Loucy (cell line): Measurements from ENCODE around the gene CTXN2.

ENCODE experiments used
- H2AFZ ChIP-seq: fragments of 200-600 bp; sonication (generic); 2 replicates; pipeline ENCODE4 v1.6.0; 2016; ENCODE audit warnings: antibody characterized with exemption, mild to moderate bottlenecking, low read length, moderate library complexity
- H3F3A ChIP-seq: fragments of 200-600 bp; 2 replicates; pipeline ENCODE4 v1.6.0; 2016; ENCODE audit warnings: antibody characterized with exemption, low read depth, mild to moderate bottlenecking
- H3K27me3 ChIP-seq: fragments of 200-600 bp; sonication (generic); 2 replicates; pipeline ENCODE4 v1.6.1; 2014; ENCODE audit warnings: low read length, mild to moderate bottlenecking; ENCODE audit not compliant: insufficient read depth, poor library complexity, severe bottlenecking
- H3K36me3 ChIP-seq: fragments of 200-600 bp; sonication (generic); 2 replicates; pipeline ENCODE4 v1.6.1; 2016; ENCODE audit warnings: low read length; ENCODE audit not compliant: insufficient read depth
- H3K4me1 ChIP-seq: fragments of 200-600 bp; sonication (generic); 2 replicates; pipeline ENCODE4 v1.5.1; 2014; ENCODE audit warnings: low read length, mild to moderate bottlenecking; ENCODE audit not compliant: insufficient read depth, poor library complexity, severe bottlenecking
- H3K4me2 ChIP-seq: fragments of 200-600 bp; sonication (generic); 2 replicates; pipeline ENCODE4 v1.6.0; 2014; ENCODE audit warnings: antibody characterized with exemption, low read length, low read depth, mild to moderate bottlenecking; ENCODE audit not compliant: poor library complexity, severe bottlenecking
- H3K4me3 ChIP-seq: fragments of 200-600 bp; sonication (generic); 2 replicates; pipeline ENCODE4 v1.5.1; 2014; ENCODE audit warnings: low read length, mild to moderate bottlenecking, mixed read lengths; ENCODE audit not compliant: poor library complexity, severe bottlenecking
- H3K79me2 ChIP-seq: fragments of 200-600 bp; sonication (generic); 2 replicates; pipeline ENCODE4 v1.6.1; 2014; ENCODE audit warnings: low read length; ENCODE audit not compliant: insufficient read depth
- H3K9ac ChIP-seq: fragments of 200-600 bp; sonication (generic); 2 replicates; pipeline ENCODE4 v1.6.0; 2014; ENCODE audit warnings: mild to moderate bottlenecking, low read depth, low read length, moderate library complexity; ENCODE audit not compliant: poor library complexity, severe bottlenecking
- H3K9me2 ChIP-seq: fragments of 200-600 bp; sonication (generic); replicated peaks from 2 replicates; pipeline ENCODE4 v1.6.1; 2016; ENCODE audit warnings: low read depth, low read length, mixed read lengths
- H3K9me3 ChIP-seq: fragments of 200-600 bp; sonication (generic); 2 replicates; pipeline ENCODE4 v1.6.1; 2014; ENCODE audit warnings: mild to moderate bottlenecking, antibody characterized with exemption, low read length, low read depth; ENCODE audit not compliant: insufficient read depth
- H4K20me1 ChIP-seq: fragments of 200-600 bp; sonication (generic); 2 replicates; pipeline ENCODE4 v1.6.0; 2014; ENCODE audit warnings: antibody characterized with exemption, low read length, mild to moderate bottlenecking; ENCODE audit not compliant: insufficient read depth, poor library complexity, severe bottlenecking
- CTCF ChIP-seq: fragments of 200-600 bp; sonication (generic); conservative IDR thresholded peaks from 2 replicates; pipeline ENCODE4 v1.5.1; 2014; ENCODE audit warnings: mild to moderate bottlenecking, antibody characterized with exemption, low read length
- EZH2phosphoT487 ChIP-seq: fragments of 200-600 bp; IDR thresholded peaks from 2 replicates; pipeline ENCODE4 v1.6.1; 2018; ENCODE audit warnings: antibody characterized with exemption, mild to moderate bottlenecking, moderate library complexity, borderline replicate concordance

Gene CTXN2

DNA sequence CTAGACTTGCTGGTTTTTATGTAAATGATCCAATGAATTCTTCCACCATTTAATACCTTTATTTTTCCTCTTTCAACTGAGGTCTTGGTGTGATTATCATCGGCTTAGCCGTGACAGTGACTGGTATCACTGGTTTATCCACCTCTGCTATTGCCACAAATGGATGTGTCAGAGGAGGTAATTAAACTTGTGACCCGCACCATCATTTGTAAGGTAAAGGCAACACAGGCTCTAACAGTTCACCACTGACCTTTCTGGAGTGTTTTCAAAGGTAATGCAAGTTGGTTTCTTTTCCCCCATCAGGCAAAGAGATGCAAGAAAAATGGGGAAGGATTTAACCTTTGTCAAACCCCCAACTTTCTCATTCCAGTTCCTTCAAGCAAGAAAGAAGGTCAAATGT lies 34.3 kb downstream of the CTXN2 start:
- Histone ChIP-seq H3K36me3 (no peaks in the 10 kb centered on the region), H3K4me1 (no peaks in the 10 kb centered on the region), H3K9me2 (no peaks in the 10 kb centered on the region), H3F3A (no peaks in the 10 kb centered on the region), H3K9me3 (no peaks in the 10 kb centered on the region), H3K27me3 (no peaks in the 10 kb centered on the region), H2AFZ (no peak overlapping the region), H3K4me2 (no peak overlapping the region), H3K4me3 (no peak overlapping the region), H3K9ac (no peak overlapping the region), H3K79me2 (no peaks in the 10 kb centered on the region), H4K20me1 (no peaks in the 10 kb centered on the region)
- TF ChIP-seq EZH2phosphoT487: no peak
- no peak for TF ChIP-seq CTCF

- H3F3A ChIP-seq: no peaks in the 10 kb centered on the region
- no peak overlapping the region for H3K4me2 ChIP-seq
- H3K9ac ChIP-seq: no peak overlapping the region
- H3K9me2 ChIP-seq: no peaks in the 10 kb centered on the region
- H3K4me3 ChIP-seq: no peak overlapping the region
- no peak overlapping the region for H2AFZ ChIP-seq
- no peaks in the 10 kb centered on the region for H4K20me1 ChIP-seq
- TF ChIP-seq CTCF (no peak), EZH2phosphoT487 (no peak)
- H3K27me3 ChIP-seq: no peaks in the 10 kb centered on the region
- no peaks in the 10 kb centered on the region for H3K4me1 ChIP-seq
- no peaks in the 10 kb centered on the region for H3K79me2 ChIP-seq
- no peaks in the 10 kb centered on the region for H3K9me3 ChIP-seq
- H3K36me3 ChIP-seq: no peaks in the 10 kb centered on the region
Observed at GRCh38 chr15:48230498-48230897, 39.0 kb downstream of the CTXN2 start.

DNA sequence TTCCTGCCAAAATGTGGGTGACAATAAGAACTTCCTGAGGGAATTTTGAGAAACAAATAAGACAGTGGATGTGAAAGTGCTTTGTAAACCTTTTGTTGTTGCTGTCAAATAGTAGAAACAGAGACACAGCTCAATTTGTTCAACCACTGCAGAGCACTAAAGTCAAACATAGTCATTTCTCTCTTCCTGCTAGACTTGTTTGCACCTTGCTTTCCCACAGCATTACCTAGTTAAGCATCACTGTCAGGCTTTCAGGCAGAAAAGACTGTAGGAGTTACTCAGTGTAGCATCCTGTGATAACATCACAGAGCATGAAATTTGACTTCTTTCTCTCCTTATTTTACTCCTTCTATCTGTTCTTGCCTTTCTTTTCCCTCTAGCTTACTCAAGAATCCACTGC lies 41.8 kb downstream of the CTXN2 start:
- H3K27me3 ChIP-seq: no peaks in the 10 kb centered on the region
- H4K20me1 ChIP-seq: no peaks in the 10 kb centered on the region
- H3K36me3 ChIP-seq: no peaks in the 10 kb centered on the region
- H2AFZ ChIP-seq: no peak overlapping the region
- no peaks in the 10 kb centered on the region for H3F3A ChIP-seq
- no peaks in the 10 kb centered on the region for H3K9me3 ChIP-seq
- TF ChIP-seq EZH2phosphoT487 (no peak), CTCF (no peak)
- H3K4me2 ChIP-seq: no peak overlapping the region
- H3K9me2 ChIP-seq: no peaks in the 10 kb centered on the region
- H3K4me3 ChIP-seq: no peak overlapping the region
- H3K4me1 ChIP-seq: no peaks in the 10 kb centered on the region
- no peak overlapping the region for H3K9ac ChIP-seq
- H3K79me2 ChIP-seq: no peaks in the 10 kb centered on the region
